HG03196 (cell line): Measurements from ENCODE around the gene NEURL1B.
"Not testable (repeated sequence)": the region's sequence is repeated elsewhere in the genome, so short reads cannot be mapped to it uniquely, and the experiment has no call there.

Source experiments
- ATAC-seq: cut with Tn5 transposase; IDR thresholded peaks from one replicate; pipeline ENCODE4 v1.9.1; 2021; ENCODE audit not compliant: unreplicated experiment

Gene NEURL1B

GRCh38 chr5:172674155-172674554, 33.1 kb downstream of the NEURL1B start:
- no peak for ATAC-seq

GRCh38 chr5:172676914-172677475, 35.9 kb downstream of the NEURL1B start:
- no peak for ATAC-seq

GRCh38 chr5:172678362-172678874, 37.4 kb downstream of the NEURL1B start:
- ATAC-seq: not testable (repeated sequence)

- no peak for ATAC-seq
Observed at GRCh38 chr5:172678902-172679301, 37.8 kb downstream of the NEURL1B start.

- ATAC-seq: no peak
Observed at GRCh38 chr5:172679628-172680212, 38.7 kb downstream of the NEURL1B start.

GRCh38 chr5:172680921-172681320, 39.9 kb downstream of the NEURL1B start:
- ATAC-seq: no peak

GRCh38 chr5:172681421-172681820, 40.4 kb downstream of the NEURL1B start:
- no peak for ATAC-seq

GRCh38 chr5:172683264-172683644, 42.2 kb downstream of the NEURL1B start:
- ATAC-seq: no peak

GRCh38 chr5:172683645-172684471, 42.8 kb downstream of the NEURL1B start:
- ATAC-seq: no peak

GRCh38 chr5:172685091-172685490, 44.0 kb downstream of the NEURL1B start:
- no peak for ATAC-seq

- ATAC-seq: no peak
Observed at GRCh38 chr5:172686111-172686510, 45.0 kb downstream of the NEURL1B start.

GRCh38 chr5:172686539-172687390, 45.7 kb downstream of the NEURL1B start:
- ATAC-seq: no peak

- no peak for ATAC-seq
Observed at GRCh38 chr5:172687940-172688339, 46.9 kb downstream of the NEURL1B start.

GRCh38 chr5:172688349-172689217, 47.5 kb downstream of the NEURL1B start:
- ATAC-seq: no peak

- ATAC-seq: no peak
Observed at GRCh38 chr5:172689218-172689572, 48.1 kb downstream of the NEURL1B start.

GRCh38 chr5:172689801-172690200, 48.7 kb downstream of the NEURL1B start:
- ATAC-seq: no peak

- ATAC-seq: no peak
Observed at GRCh38 chr5:172690258-172691075, 49.4 kb downstream of the NEURL1B start.

GRCh38 chr5:172691886-172692285, 50.8 kb downstream of the NEURL1B start:
- no peak for ATAC-seq

- no peak for ATAC-seq
Observed at GRCh38 chr5:172692451-172692850, 51.4 kb downstream of the NEURL1B start.
